OCI-M2 (cell line): ENCODE measurements around the gene FKBP5.
"Not testable (repeated sequence)": the region's sequence is repeated elsewhere in the genome, so short reads cannot be mapped to it uniquely, and the experiment has no call there.

ENCODE experiments used
- DNase-seq: peaks from one replicate; lab custom pipeline; 2025; ENCODE audit not compliant: unreplicated experiment; lab: John Stamatoyannopoulos, UW

FKBP5 gene

DNA sequence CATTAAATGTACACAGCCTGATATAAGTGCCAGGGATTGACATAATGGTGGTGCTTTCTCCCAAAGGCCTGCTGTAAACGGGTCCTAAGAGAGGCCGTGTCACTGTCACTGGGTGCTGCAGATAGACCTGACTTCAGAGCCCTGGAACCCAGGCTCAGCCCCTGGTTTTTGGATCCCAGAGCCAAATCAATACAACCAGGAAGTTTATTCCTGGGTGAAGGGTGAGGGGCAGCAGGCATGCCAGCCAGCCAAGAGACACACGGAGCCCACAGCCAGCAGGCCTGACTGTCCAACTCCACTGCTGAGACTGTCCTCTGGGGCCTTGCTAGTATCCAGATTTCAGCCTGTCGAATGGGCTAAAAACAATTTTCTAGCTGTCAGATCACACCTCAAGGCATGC is 35.3 kb upstream of the FKBP5 start:
- no peak for DNase-seq

DNA sequence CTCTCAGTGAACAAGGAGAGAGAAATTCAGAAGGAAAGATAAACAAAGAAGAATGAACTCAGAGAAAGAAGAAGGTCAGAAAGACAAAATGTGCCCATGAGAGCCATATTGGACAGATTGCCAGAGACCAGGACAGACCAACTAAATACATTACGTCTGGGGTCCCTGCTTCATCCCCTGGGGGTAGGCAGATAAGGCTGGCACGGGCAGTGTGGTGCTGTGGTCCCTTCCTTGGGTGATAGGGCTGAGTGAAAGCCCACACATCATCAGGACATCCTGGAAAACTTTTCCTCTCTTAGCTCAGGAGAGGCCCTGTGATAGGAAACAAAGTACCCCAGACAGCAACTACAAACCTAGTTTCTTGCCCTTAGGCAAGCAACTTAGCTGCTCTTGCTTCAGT is 34.9 kb upstream of the FKBP5 start:
- no peak for DNase-seq

DNA sequence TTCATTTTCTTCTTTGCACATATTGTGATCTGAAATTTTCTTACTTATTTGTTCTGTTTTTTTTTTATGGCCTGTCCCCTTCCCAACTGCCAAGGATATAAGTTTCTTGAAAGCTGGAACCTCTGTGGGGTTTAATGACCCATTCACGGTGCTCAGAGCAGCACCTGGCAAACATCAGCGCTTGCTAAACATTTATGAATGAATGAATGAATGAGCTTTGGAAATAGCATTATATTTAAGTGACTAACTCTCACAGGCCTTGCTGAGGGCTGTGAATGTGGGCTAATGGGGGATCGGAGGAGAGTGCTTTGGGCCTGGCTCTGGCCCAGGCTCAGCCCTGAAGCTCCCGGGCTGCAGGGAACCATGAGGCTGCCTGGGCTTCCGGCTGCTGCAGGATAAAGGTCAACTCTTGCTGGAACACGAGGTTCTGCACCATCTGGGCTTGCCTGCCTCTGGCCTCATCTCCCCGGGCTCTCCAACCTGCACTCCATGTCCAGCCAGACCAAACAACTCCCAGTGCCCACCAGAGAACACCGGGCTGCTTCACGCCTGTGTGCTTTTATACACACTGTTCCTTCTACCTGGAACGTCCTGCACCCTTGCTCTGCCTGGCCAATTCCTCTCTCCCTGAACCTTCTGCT is 33.5 kb upstream of the FKBP5 start:
- DNase-seq = no peak

DNA sequence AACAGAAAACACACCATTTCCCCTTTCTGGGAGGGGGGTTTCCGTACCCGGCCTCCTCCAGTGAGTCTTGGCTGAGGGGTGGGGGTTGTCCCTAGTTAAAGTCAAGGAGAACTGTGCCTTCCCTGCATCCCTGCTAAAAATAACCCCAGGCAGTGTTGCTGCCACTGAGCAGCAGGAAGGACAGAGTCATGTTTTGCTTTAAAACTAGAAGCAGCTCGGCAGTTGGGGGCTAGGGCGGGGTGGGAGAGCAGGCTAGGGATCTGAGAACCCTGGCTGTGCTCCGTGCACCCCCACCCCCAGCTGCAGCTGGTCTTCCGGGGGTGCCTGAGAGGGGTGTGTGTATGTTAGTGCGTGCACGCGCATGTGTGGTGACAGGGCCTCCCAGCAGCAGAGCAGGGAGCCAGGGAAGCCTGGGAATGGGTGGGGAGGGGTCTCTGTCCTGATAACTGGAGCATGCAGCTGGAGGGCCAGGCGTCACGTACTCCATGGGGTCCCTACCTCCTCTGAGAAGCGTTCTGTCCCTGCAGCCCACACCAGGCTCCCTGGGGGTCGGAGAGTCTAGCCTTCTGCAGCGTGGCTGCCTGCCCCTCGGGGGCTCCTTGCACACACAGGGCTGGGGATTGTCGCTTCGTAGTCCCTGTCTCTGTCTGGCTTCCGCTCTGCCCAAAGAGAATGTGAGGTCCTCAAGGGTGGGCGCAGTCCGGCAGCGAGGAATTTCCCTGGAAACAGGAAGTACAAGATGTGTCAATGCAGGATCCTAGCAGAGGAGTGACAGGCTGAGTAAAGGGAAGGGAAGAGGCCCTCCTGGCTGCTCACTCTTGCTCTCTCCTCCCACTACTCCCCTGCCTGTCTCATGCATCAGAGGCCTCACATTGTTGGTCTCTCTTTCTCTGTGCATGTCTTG is 31.4 kb upstream of the FKBP5 start:
- DNase-seq = no peak

DNA sequence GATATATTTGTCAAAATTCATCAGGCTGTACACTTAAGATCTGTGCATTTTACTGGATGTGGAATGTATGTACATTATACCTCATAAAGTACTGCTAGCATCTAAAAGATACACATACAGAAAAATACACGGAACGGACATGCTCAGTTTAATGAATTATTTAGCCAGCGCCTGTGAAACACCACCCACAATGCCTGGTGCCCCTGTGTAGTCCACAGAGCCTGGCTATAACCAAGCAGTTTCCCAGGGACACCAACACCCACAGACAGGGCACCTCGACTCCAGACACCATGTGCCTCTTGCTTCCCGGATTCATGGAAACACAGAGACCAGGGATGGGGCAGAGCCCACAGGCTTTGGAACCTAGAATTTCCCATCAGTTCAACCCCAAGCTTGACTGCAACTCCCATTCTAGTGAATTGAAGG is 30.7 kb upstream of the FKBP5 start:
- no peak for DNase-seq

DNA sequence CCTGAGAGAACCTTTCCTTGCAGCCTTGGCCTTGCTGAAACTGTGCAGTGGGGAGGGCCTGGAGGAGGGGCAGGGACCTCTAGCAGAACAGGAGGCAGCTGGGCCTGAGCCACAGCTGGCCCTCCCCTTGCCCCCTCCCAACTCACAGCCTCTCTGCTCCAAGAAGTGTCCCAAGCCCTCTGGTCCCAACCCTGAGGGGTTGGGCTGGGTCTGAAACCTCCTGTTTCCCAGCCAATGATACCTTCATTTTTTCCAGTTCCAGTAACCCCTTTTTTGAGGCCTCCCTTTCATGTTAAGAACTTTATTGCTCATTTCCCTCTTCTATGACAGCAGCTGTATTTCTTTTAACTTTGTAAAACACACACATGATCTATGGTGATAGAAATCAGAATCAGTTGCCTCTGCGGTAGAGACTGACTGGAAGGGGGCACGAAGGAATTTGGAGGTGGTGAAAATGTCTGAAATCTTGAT is 30.2 kb upstream of the FKBP5 start:
- DNase-seq = no peak

DNA sequence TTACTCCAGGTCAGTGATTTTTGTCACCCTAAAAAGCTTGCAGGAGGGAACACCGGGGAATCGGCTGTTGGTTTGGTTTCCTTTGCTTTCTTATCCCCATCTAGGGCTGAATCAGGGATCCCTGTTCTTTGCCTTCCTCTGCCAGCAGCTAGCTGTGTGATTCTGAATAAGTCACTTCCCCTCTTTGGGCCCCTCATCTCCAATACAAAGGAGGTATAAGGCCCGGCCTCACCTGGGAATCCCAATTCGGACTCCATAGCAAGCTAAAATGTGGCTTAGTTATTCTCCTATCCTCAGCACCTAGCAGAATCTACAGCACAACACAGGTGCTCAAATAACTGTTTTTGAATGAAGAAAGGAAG is 29.6 kb upstream of the FKBP5 start:
- no peak for DNase-seq

DNA sequence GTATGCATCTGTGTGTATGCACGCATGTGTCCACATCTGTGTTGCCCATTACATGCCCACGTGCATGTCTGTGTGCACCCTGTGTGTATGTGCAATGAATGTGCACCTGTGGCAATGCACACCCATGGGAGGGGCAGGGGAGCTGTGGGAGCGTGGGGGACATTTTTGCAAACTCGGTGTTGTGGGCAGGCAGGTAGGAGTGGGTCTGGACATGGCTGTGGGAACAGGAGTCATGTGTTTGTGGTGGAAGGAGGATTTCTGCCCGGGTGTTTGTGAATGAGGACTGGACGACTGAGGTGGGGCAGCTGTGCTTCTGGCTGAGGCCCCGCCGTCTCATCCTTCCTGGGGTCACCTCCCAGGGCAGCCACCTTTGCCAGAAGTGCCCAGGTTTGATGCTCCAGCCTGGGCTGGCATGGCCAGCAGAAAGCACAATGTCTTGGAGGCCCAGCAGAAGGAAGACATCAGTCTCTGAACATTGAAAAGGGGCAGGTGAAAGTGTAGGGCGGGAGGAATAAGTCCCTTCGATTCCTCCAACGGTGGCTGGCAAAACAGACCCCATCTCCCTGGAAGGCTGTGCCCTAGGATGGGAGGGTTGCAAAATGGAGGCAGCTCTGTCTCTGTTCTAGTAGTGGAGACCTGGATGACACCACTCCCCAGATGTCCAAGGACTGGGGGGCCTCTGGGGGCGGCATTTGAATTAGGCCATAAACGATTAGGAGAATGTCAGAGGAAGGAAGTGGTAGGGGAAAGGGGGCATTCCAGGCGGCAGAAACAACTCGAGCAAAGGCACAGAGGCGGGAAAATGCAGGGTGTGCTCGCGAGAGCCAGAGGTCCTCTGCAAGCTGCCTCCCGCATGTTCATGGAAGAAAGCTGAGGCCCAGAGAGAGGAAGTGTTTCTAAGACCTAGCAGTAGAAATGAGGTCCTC is 29.0 kb upstream of the FKBP5 start:
- no peak for DNase-seq

DNA sequence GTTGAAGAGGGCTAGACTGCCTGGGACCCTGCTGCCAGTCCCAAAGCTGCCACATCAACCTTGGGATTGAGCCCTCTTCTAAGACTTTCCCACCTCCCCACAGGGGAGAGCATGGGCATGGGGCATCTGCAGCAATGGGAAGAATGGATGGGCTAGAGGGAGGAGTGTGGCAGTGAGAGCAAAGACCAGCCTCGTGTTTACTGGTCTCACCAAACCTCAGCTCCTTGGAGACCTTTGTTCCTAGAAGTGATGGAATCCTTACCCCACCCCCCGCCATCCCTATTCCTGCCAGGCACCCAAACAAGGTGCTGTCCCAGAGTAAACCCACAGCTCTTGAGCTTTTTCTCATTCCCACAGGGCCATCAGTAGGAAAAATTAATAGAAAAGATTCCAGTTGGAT is 28.1 kb upstream of the FKBP5 start:
- DNase-seq = no peak

DNA sequence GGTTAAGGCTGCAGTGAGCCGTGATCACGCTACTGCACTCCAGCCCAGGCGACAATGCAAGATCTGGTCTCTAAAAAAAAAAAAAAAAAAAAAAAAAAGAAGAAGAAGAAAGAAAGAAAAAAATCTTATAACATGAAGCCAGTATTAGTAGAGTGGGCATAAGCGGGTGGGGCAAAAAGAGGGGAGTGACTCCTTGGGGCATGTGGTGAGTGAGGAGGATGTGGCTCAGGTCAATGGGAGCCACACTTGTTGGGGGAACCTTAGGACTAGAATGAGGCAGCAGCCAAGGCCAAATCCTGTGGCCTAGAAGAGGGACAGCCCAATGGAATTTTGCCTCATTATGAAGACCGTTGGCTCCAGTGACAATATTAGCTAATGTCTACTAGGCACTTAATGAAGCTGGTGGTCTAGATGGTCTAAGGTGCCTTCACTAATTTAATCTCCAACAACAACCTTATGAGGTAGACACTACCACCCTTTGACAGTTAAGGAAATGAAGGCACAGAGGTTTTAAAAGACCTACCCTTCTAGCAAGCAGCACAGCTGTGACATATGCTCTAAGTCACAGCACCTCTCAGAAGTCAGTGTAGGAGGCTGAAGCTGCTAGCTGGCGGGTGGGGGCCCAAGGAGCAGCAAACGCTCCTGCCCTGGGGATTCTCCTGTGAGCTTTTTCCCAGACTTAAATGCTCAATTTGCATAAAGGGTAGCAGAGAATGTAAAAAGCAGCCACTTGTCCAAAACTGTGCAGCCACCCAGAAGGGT is 24.5 kb upstream of the FKBP5 start:
- no peak for DNase-seq

DNA sequence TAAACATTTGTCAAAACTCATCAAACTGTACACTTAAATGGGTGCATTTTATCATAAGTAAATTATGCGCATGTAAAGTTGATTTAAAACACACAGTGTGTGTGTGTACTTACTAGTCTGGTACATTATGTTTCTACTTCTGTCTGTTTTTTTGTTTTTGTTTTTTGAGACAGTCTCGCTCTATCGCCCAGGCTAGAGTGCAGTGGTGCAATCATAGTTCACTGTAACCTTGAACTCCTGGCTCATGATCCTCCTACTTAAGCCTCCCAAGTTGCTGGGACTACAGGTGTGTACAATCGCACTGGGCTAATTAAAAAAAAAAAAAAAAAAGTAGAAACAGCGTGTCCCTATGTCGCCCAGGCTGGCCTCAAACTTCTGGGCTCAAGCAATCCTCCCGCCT is 23.0 kb upstream of the FKBP5 start:
- DNase-seq = no peak

DNA sequence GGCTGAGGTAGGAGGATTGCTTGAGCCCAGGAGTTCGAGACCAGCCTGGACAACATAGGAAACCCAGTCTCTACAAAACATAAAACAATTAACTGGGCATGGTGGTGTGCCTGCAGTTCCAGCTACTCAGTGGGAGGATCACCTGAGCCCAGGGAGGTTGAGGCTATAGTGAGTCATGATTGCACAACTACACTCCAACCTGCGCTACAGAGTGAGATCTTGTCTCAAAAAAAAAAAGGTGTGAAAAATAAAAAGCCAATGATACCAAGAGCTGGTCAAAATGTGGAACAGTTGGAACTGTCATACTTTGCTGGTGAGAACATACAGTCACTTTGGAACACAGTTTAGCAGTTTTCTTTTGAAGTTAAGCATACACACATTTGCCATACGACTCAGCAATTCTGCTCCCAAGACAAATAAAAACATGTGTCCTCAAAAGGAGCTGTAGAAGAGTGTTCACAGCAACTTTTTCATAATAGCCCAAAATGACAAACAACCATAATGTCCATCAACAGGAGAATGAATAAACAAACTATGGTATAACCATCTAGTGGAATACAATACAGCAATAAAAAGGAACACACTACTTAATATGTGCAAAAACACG is 21.6 kb upstream of the FKBP5 start:
- no peak for DNase-seq

DNA sequence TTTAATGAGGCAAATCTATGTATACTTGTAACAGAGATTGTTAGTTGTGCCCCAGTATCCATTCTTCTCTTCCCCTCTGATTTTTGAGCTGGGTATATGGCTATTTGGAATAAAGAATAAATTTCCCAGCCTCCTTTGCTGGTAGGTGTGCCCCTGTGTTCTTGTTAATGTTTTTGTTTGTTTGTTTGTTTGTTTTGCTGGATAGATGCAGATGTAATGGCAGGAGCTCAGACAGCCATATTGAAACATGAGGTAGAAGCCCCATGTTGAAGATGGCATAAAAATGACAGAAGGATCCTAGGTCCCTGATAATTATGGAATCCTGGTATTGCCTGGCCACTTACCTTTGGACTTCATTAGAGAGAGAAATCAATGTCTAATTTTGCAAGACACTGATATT is 19.9 kb upstream of the FKBP5 start:
- DNase-seq = no peak

DNA sequence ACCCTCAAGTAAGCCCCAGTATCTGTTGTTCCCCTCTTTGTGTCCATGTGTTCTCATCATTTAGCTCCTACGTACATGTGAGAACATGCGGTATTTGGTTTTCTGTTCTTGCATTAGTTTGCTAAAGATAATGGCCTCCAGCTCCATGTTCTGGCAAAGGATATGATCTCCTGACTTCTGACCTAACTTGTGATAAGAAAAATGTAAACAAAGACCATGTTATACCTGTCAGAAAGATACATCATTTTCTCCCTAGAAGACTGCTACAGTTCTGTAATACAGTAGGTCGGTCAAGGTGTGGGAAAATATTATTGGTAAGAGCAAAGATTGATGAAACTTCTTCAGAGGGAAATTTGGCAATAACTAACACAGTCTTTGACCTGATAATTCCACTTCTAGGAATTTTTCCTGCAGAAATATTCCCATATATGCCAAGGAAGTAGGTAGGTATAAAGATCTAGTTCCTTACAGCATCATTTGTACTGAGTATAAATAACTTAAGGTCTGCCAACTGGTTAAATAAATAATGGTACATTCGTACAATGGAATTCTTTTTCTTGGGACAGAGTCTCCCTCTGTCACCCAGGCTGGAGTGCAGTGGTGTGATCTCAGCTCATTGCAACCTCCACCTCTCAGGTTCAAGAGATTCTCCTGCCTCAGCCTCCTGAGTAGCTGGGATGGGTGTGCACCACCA is 19.1 kb upstream of the FKBP5 start:
- DNase-seq = no peak

DNA sequence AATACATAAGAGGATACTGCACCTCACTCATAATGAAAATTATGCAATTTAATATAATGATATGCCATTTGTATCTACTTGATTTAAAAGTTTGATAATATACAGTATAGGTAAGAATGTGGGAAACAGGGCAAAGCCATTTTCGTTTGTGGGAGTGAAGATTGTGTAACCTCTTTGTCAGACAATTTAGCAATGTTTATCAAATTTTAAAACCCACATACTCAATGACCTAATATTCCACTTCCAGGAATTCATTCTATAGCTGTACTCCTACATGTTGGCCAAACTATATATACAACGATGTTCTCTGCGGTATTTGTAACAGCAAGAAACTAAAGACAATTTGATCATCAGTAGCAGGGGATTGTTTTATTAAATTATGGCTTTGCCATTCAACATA is 17.8 kb upstream of the FKBP5 start:
- no peak for DNase-seq

DNA sequence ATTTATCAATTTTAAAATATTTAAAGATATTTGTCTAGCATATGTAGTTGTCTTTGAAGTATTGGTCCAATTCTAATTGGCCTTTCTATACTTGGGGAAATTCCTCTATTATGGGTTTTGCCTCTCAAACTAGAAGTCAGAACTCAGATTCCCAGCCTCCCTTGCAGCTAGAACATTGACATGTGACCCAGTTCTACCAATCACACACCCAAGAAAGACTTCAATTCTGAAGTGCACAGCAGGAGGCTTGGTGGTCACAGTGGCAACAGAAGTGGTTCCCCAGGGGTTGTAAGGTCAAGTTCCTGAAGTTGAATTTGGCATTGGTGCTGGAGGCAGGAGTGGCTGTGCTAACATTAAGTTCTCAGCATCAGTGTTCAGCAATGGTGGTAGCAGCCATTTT is 14.8 kb upstream of the FKBP5 start:
- DNase-seq = no peak

DNA sequence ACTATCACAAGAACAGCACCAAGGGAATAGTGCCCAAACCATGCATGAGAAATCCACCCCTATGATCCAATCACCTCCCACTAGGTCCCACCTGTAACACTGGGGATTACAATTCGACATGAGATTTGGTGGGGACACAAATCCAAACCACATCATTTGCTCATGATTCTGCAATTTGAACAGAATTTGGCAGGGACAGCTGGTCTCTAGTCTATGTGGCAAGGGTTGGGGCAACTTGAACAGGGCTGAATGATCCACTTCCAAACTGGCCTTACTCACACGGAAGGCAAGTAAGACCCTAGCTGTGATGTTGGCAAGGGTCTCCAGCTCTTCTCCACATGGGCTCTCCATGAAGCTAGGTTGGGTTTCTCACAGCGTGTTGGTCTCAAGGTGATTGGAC is 10.1 kb upstream of the FKBP5 start:
- no peak for DNase-seq

DNA sequence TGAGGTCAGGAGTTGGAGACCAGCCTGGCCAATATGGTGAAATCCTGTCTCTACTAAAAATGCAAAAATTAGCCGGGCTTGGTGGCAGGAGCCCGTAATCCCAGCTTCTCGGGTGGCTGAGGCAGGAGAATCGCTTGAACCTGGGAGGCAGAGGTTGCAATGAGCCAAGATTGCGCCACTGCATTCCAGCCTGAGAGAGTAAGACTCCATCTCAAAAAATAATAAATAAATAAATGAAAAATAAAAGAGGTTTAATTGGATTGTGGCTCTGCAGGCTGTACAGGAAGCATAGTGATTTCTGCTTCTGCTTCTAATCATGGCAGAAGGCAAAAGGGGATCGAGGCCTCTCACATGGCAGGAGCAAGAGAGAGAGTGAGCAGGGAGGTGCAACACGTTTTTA is 9.7 kb upstream of the FKBP5 start:
- DNase-seq = not testable (repeated sequence)

DNA sequence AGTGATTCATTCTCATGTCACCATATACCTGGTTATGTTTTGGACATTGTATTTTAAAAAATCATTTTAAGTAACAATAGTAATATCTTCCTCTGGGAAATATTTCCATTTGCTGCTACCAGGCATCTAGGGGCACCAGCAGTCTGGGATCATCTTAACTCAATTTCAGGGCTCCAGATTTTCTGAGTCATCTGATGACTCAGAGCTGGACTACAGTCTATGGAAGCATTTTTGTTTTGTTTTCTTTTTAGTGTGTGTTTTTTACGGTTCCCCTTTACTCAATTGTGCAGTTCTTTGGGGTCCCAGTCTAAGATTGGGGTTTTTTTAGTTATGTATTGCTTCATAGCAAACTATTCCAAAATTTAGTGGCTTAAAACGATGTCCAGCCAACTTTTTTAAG is 5.7 kb upstream of the FKBP5 start:
- DNase-seq = no peak
